ENCODE measurements around the gene RSL24D1.
"Not testable (repeated sequence)": the region's sequence is repeated elsewhere in the genome, so short reads cannot be mapped to it uniquely, and the experiment has no call there.

DNA sequence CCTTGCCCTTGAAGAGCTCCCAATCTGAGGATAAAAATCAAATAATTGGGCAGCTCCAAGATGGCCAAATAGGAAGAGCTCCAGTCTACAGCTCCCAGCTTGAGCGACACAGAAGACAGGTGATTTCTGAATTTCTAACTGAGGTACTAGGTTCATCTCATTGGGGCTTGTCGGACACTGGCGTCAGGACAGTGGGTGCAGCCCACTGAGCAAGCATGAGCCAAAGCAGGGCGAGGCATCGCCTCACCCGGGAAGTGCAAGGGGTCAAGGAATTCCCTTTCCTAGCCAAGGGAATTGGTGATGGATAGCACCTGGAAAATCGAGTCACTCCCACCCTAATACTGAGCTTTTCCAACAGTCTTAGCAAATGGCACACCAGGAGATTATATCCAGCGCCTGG is 53.6 kb downstream of the RSL24D1 start:
- not testable (repeated sequence) for TF ChIP-seq CTCF, POLR2A (IDR thresholded peaks at IDR 0.05)
